NCI-H2081 treated with DMSO at 0.1 percent for 48 hours (cell line): Measurements from ENCODE around the gene OR2AG2.
"Not testable (repeated sequence)": the region's sequence is repeated elsewhere in the genome, so short reads cannot be mapped to it uniquely, and the experiment has no call there.

Experiments used
- DNase-seq: peaks from one replicate; lab custom pipeline; 2025; lab: John Stamatoyannopoulos, UW

Gene OR2AG2, protein sequence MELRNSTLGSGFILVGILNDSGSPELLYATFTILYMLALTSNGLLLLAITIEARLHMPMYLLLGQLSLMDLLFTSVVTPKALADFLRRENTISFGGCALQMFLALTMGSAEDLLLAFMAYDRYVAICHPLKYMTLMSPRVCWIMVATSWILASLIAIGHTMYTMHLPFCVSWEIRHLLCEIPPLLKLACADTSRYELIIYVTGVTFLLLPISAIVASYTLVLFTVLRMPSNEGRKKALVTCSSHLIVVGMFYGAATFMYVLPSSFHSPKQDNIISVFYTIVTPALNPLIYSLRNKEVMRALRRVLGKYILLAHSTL

DNA sequence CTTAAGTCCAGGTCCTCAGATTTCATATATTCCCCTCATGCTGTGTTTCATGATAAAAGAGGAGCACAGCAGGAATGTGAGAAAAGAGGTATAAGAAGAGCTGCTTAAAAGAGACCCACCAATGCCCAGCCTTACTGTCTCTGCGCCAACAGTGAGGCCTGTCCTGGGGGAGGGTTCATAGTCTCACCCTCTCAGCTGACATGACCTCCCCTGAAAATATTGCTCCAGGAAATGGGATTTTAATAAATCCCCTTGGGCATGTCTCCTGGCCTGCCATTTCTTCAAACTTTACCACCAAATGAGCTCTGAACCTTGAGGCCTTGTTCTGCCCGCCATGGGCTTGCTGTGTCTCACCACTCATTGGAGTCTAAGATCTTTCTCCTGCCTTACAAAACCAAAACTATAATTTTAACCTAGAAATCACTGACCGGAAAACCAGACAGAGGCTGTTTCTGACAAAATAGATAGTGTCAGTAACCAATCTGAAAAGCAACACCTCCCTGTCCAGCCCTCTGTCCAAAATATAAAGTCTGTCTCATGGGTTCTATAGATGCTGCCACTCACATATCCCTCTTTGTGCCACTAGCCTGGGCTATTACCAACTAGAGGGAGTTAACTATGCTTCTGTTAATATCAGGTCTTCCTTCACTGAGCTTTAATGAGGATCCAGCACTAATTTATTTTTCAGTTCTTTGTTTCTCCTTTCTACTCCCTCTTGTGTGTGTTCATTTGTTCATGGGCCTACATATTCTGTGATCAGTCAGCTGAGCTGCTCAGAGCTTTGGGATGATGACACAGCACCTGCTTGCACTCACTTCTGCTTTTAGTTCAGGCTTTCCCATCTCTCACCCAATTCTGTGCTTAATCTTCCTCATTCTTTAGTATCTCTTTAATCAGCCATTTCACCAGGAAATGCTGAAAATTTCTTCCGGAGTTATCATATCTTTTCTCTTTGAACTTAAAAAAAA is at the start of gene OR2AG2:
Gene OR2AG2, minus strand, starts transcription at position 51 of the 968 bp plus-strand sequence. CDS start 3,019 bp downstream, outside the sequence.
- no peak for DNase-seq

DNA sequence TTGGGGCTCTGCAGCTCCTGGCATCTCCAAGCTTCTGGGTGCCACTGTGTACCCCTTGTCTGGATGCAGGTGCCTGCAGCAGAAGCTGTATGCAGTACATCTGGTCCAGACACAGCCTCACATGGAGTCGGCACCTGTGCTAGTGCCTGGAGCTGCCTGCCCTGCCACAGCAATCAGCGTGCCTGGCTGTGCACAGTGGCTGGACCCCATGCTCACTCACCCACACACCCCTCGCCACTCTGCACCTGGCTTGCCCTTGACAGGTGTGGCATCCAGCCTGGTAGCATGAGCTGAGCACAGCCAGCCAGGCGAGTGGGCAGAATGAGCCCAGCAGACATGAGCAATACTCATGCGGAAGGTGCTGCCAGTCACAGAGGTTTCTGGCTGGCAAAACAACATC is 47.2 kb upstream of the OR2AG2 start:
- no peak for DNase-seq

DNA sequence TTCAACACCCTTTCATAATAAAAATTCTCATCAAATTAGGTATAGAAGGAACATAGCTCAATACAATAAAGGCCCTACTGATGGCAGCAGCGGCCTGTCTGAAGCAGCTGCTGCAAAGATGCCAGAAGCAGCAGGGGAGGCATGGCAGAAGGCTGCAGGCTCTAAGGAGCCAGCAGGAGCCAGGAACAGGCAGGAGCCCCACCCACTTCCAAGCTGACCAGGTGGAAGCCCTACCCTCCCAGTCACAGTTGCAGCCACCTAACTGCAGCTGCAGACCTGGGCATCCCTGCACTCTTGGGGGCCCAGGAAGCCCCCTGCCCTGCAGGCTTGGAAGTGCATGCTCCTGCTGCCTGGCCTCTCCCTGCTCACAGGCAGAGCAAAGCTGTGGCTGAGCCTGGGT is 45.9 kb upstream of the OR2AG2 start:
- no peak for DNase-seq

DNA sequence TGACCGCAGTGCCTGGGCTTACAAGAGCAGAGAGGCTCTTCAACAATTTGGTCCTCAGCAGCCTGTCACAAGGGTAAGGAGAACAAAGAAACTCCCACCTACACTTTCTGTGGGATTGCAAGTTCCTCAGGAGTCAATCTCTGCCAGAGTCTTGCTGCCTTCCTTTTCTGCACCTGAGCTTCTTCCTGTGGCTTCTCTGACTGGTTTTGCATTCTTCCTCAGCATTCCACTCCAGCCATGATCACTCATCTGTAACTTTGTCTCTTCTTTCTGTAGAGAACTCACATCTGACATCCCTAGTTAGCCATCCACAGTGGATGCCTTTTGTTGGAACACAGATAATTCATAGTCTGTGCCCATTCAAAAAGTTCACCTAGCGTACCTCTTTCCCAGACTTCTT is 41.9 kb upstream of the OR2AG2 start:
- no peak for DNase-seq

DNA sequence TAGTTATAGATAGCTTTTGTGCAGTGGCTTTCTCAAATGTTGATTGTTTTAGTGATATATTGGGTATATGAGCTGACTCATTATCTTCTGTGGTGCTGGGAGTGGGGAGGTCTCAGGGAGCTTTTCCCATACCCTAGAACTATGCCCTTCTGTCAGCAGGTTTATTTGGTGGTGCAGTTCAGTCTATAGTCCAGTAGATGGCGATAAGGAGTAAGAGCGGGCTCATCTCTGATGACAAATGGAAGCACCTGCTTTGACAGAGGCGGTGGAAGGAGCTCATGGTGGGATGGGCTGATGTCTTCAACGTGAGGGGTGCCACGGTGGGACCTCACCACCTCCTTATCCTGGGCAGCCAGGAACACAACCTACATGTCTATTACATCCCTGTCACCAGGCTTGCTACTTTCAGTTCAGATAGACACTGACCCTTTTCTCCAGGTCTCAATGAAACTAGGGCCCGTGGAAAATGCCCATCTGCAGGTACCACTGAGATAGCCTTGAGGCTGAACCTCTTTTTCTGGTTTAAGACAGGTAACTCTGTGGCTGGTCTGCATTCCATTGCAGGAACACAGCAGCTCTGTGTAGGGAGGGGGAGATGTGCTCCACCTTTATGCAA is 40.7 kb upstream of the OR2AG2 start:
- no peak for DNase-seq

DNA sequence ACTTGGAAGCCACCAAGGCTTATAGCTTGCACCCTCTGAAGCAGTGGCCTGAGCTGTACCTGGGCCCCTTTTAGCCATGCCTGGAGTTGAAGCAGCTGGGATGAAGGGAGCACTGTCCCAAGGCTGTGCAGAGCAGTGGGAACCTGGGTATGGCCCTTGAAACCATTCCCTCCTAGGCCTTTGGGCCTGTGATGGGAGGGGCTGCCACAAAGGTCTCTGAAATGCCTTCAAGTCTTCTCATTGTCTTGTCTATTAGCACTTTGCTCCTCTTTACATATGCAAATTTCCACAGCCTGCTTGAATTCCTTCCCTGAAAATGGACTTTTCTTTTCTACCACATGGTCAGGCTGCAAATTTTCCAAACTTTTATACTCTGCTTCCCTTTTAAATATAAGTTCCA is 29.3 kb upstream of the OR2AG2 start:
- DNase-seq: not testable (repeated sequence)

DNA sequence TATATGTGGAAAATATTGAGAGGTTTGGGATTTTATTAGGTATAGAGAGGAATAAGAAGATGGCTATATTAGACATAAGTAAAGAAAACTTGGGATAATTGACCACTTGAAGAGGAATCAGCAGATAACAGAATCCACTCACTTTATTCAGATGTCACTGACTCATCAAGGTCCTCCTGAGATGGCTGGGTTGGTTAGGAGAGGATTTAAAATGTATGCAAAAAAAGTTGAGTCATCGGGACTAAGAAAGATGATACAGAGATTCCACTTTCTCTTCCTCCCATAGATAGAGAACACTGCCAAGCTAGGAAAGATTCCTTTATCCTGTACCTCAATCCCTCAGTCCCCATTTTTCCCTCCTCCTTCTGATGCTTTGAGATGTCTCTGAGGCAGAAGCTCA is 27.6 kb upstream of the OR2AG2 start, which contains the start of gene OR6A2:
Gene OR6A2, minus strand, starts transcription at position 288 of the 400 bp plus-strand sequence. CDS start 3,981 bp downstream, outside the sequence.
- no peak for DNase-seq

DNA sequence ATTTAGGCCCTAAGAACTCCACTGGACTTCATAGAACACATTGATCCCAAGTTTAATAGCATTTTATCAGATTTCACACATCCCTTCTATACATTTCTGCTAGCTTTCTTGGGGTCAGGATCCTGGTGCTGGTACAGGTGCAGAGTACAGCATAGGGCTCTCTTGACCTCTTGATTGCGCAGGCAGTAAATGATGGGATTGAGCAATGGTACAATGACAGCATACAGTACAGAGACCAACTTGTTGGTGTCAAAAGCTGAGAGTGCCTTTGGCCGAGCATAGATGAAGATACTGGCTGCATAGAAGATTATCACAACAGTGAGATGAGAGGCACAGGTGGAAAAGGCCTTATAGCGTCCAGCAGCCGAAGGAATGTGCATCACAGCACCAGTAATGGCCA is 22.9 kb upstream of the OR2AG2 start:
- DNase-seq: no peak

DNA sequence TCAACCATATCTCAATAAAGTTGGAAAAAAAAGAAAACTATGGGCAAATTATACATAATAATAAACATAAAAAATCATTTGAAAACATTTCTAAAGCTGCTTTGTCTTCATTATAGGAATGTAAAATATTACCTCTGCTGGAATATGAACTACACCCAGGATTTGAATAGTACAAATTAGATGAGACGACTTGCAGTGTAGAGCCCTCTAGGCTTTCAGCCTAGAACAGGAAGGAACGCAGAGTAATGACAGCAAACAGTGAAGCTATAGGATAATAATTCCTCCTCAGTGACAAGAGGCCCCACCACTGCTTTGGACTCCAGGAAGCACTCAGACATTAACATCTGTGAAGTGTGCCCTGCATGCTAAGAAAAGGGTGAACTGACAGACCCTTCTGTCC is 18.8 kb upstream of the OR2AG2 start:
- no peak for DNase-seq

DNA sequence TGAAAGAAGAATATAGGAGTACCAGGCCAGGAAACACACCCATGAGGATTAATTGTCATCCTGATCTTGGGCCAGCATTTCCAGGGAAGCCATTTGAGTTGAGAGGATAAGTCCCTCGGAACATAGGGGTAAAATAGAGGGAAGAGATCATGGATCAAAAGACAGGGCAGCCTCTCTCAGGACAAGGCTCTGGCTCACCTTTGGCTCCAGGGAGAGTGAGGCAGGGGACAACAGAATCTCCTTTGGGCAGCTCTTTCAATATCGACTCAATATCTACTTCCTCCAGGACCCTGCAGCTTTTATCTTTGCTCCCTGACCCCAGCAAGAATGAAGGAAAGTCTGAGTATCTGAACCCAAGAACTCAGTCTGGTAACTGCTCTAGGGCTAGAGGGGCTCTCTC is 10.9 kb upstream of the OR2AG2 start, which contains the start of gene OR2AG1:
Gene OR2AG1, plus strand, starts transcription at position 301 of the 400 bp plus-strand sequence. CDS start 2,018 bp downstream, outside the sequence.
- DNase-seq: no peak

DNA sequence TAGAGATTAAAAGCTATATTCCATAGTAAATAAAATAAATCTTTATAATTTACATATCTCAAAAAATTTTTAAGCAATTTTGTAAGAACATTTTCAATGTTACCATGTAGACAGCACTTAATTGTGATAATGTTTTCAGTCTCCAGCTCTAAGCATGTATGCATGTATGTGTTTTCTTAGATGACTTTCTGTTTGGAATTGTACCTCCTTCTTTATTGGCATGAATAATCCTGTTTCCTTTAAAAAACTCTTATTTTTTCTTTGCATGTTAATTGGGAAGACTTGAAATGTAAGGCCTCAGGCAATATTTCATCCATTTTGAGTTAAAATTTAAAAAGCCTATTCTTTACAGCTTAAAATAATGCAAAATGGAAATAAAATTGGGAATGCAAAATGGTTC is 9.1 kb upstream of the OR2AG2 start:
- DNase-seq: no peak

DNA sequence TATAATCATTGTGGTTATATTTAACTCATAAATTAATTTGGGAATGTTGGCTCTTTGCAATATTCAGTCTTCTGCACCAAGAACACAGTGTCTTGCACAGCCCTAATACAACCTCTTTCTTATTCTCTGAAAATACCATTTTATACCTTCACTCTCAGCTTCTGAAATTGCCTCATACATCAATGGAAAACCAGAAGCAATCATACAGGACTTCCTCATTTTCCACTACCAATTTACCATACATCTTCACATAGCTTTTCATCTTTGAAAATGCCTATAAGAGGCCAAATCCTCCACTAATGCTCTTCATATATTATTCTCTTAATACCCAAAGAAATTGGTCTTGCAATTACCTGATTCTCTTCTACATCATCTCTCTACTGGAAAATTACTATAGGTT is 6.7 kb upstream of the OR2AG2 start:
- no peak for DNase-seq

DNA sequence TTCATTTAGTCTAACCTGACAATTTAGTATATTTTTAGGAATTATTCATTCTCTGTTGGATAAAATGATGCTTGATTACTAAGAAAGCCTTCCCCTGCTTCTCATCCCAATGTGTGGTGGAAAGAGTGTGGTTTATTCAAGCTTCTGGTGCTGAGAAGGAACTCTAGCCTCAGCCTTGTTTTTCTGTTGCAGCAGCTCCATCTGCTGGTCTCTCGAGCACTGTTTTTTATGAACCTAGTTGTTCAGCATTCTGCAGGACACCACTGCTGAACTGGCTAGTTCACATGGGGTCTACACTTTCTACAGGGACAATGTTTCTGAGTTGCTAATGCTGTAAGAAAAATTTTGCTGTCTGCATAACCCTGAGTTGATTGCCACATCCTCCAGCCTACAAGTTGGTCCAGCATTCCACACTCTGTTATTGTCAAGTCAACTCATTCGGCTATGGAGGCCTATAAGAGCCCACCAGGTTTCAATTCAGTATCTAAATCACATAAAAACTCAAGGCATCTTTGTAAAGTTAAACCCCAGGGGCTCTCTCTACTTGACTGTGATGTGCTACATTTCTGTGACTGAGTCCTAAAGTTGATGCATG is 14.3 kb downstream of the OR2AG2 start:
- DNase-seq: no peak

DNA sequence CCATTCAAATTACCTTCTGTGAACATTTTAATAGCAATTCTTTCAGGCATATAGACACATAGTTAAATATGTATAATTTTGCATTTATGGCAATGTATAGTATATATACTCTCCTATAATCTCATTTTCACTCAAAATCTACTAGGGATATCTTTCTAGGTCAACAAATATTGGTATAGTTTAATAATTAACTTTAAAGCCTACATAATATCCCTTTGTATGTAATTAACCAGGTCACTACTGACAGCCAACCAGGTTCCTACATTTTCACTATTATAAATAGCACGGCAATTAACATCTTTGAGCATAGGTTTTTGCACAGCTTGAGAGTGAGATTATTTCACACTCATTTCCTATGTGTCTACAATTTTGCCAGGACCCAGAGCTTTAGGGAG is 15.8 kb downstream of the OR2AG2 start:
- DNase-seq: no peak

DNA sequence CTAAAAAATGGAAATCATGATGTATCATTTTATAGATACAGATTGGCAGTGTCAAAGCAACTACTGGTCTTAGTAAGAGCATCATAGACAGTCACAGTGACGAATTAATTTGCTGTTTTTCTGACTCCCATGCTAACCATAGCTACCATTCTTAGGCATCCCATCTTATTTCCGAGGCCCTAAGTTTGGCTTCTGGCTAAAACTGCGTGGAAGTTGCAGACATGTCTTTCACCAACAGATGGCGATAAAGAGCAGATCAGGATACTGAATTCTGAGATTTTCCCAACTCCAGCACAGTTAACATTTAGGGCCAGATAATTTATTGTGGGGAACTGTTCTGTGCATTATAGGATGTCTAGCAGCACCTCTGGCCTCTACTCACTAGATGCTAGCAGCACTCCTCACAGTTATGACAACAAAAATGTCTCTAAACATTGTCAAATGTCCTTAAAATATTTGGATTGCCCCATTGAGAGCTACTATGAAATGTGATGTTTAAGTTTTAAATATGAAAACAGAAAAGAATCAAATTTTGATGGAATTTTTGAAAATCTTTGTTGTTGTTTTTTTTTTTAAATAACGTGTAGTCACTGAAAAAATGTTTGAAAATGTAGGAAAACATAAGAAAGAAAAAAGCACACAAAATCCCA is 16.3 kb downstream of the OR2AG2 start:
- no peak for DNase-seq

DNA sequence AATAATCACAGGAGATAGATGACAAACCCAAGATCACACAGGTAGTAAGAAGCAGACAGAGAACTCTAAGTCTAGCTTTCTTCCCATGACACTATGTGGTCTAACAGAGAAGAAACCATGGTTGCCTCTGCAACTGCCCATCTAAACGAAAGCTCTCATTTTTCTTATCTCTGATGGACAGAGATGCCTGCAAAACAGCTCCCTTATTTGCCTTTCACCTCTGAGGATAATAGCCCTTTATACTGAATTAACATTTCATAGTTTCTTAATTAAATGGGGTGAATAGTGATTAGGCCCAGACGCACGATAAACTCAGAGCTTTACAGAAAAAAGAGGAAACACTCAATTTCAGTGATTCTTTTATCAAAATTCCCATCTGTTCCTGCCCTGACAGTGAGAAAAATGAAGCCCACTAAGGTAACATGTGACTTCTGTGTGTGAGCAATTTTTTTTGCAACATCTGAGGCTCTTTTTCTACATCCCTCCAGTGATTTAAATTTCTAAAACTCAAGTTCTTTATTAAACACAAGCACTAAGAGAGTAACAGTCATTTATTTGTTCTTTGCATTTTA is 24.6 kb downstream of the OR2AG2 start:
- DNase-seq: no peak

DNA sequence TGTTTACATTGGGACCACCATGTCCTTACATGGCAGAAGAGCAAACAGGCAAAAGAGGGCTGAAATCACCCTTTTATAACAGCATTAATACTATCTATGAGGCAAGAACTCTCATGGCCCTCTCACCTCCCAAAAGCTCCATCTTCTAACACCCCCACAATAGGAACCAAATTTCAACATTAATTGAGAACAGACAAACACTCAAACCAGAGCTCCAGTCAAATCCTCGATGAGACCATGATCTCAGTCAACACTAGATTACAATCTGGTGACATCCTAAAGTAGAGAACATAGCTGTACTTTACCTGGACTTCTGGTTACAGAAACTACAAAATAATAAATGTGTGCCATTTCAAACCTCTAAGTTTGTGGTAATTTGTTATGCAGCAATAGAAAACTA is 25.1 kb downstream of the OR2AG2 start:
- DNase-seq: no peak

DNA sequence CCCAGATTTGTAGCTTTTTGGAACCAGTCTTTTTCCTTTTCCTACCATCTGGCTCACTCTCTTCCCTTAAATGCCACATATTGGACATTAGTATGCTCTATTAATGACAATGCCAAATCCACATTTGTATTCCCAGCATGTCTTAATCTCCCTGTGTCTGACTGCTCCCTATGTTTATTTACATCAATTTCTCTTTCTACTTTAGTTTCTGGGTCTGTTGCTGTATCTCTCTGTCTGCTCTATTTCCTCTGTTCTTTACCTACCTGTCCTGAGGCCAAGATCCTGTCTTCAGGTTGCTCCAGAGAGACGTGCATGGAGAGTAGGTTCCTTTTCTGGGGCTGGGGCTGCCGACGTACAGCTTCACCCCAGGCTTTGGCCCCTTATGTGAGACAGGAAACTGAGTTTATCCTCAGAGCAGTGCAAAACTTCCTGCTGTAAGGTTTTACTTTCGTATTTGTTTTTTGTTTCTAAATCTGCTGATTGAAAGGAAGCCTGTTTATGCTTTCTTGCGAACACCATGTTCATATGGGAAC is 25.6 kb downstream of the OR2AG2 start:
- no peak for DNase-seq

DNA sequence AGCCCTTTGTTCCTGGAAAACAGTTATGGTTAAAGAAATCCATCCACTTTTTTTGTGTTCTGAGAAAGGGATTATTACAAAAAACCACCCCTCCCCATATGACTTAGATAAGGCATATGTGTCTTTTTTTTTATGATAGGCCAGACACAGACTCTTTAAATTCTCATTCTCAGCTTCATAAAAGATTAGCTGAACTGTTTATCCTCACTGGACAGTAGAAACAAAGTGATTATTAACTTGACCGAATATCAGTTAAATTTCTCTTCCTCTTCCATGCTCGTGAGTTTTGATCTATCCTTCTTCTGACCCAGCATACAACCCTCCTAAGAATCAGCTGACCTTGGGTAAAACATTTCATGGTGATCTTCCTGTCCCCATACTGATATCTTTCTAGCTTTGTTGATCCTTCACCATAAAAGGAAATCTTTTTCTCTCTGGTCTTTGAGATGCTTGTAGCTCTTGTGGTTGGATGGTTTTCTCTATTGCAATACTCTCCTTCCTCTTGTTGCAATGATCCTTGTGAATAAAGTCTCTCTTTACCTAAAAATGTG is 26.2 kb downstream of the OR2AG2 start:
- DNase-seq: no peak

DNA sequence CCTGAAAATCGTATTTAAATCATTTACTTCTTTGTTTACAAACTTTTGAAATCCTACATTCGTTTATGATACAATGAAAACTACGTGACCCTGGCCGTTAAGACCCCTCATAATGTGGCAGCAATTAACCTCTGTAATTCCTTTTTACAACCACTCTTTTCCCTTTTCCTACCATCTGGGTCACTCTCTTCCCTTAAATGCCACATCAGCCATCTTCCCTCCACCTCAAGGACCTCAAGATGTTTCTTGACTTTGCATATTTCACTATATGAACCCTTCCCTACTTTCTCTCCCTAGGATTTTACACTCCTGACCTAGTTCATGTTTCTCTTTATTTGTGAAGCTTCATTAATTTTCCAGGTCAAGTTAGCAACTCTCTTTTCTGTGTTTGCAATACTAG is 26.8 kb downstream of the OR2AG2 start:
- no peak for DNase-seq

DNA sequence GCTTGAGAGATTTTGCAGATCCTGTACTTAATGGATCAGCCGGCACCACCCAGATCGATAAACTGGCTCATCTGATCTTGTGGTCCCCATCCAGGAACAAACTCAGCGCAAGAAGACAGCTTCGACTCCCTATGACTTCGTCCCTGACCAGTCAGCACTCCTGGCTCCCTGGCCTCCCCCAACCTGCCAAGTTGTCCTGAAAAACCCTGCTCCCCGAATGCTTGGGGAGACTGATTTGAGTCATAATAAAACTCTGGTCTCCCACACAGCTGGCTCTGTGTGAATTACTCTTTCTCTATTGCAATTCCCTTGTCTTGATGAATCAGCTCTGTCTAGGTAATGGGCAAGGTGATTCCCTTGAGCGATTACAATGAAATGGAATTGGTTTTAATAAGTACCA is 29.5 kb downstream of the OR2AG2 start:
- DNase-seq: no peak
